GM12878 (cell line): Measurements from ENCODE around the gene ZC3H12D. TPM values are rescaled to one million over a fixed set of nuclear protein-coding genes. Genes with fewer than 3 reads are reported as not detected.

Experiments
- ATAC-seq: fragments of 200-7000 bp; cut with Tn5 transposase; 3 replicates; pipeline ENCODE4 v1.9.1; 2020; ENCODE audit warnings: mild to moderate bottlenecking, moderate library complexity
- BruUV-seq: library from RNA; stranded (reverse); fragments of 400-500 nt; replicated peaks from 2 replicates; lab custom pipeline; 2021; lab: Mats Ljungman, UMichigan
- CTCF ChIA-PET: fragments of 300-600 bp; sonication (Branson Sonifier 250); formaldehyde crosslinking; extraction: SDS; loops from one replicate; lab custom pipeline; 2021; ENCODE audit warnings: inconsistent platforms; lab: Yijun Ruan, JAX
- POLR2A ChIA-PET: fragments of 350-600 bp; formaldehyde crosslinking; extraction: SDS; loops from one replicate; lab custom pipeline; 2021; ENCODE audit warnings: inconsistent platforms; lab: Charles Lee
- RAD21 ChIA-PET: fragments of 300-600 bp; sonication (Branson Sonifier 250); formaldehyde crosslinking; loops from one replicate; lab custom pipeline; 2023; ENCODE audit warnings: antibody characterized with exemption; ENCODE audit not compliant: unreplicated experiment; lab: Charles Lee
- SMC1A ChIA-PET: fragments of 300-600 bp; sonication (Branson Sonifier 250); formaldehyde crosslinking; loops from one replicate; lab custom pipeline; 2023; ENCODE audit not compliant: unreplicated experiment, uncharacterized antibody; lab: Charles Lee
- DNase-seq: peaks from one replicate; pipeline ENCODE4 v3.0.0-alpha.2; 2011; ENCODE audit warnings: low read depth, low spot score
- FAIRE-seq: peaks from 3 replicates; lab custom pipeline; 2011; peaks lifted over from hg19 to GRCh38; lab: Jason Lieb, UNC
- H2AFZ ChIP-seq: 2 replicates; pipeline ENCODE4 v1.6.0; 2011; ENCODE audit warnings: low read depth, low read length, control low read depth; ENCODE audit not compliant: control insufficient read depth
- H3K27ac ChIP-seq: 2 replicates; pipeline ENCODE4 v1.5.1; 2011; ENCODE audit warnings: control low read depth; ENCODE audit not compliant: control insufficient read depth, insufficient read depth
- H3K27me3 ChIP-seq, 2 experiments: replicated peaks in 1 of 2; 2 replicates each; pipeline versions ENCODE4 v1.6.0 to v1.6.1; 2011; ENCODE audit warnings: low read length in 1 of 2; ENCODE audit not compliant: control insufficient read depth in 2 of 2, insufficient read depth in 2 of 2
- H3K36me3 ChIP-seq, 2 experiments: 2 replicates each; pipeline ENCODE4 v1.5.1; 2011; ENCODE audit warnings: low read length in 1 of 2; ENCODE audit not compliant: control insufficient read depth in 2 of 2, insufficient read depth in 2 of 2
- H3K4me1 ChIP-seq: 2 replicates; pipeline ENCODE4 v1.6.1; 2011; ENCODE audit warnings: mild to moderate bottlenecking, low read length, moderate library complexity, mixed read lengths; ENCODE audit not compliant: control insufficient read depth, insufficient read depth
- H3K4me2 ChIP-seq: 2 replicates; pipeline ENCODE4 v1.6.0; 2011; ENCODE audit warnings: control low read depth; ENCODE audit not compliant: control insufficient read depth, insufficient read depth
- H3K4me3 ChIP-seq: fragments of 200-600 bp; sonication (generic); 2 replicates; pipeline ENCODE4 v1.5.1; 2016
- H3K79me2 ChIP-seq: 2 replicates; pipeline ENCODE4 v1.6.0; 2011; ENCODE audit warnings: low read length; ENCODE audit not compliant: control insufficient read depth, insufficient read depth
- H3K9ac ChIP-seq: 2 replicates; pipeline ENCODE4 v1.8.0; 2011; ENCODE audit warnings: low read length, control low read depth, mixed read lengths; ENCODE audit not compliant: control insufficient read depth, insufficient read depth
- H3K9me3 ChIP-seq: replicated peaks from 3 replicates; pipeline ENCODE4 v1.5.1; 2011; ENCODE audit warnings: mild to moderate bottlenecking, low read length; ENCODE audit not compliant: control insufficient read depth, insufficient read depth
- H4K20me1 ChIP-seq: 2 replicates; pipeline ENCODE4 v1.6.0; 2011; ENCODE audit not compliant: control insufficient read depth, insufficient read depth
- CBFB ChIP-seq: IDR thresholded peaks from 2 replicates; pipeline ENCODE4 v1.6.1; 2016; ENCODE audit warnings: antibody characterized with exemption, low read depth
- CHD2 ChIP-seq: IDR thresholded peaks from 2 replicates; pipeline ENCODE4 v1.6.1; 2011; ENCODE audit warnings: low read depth, low read length, improper control_type of control experiment, borderline replicate concordance
- EED ChIP-seq: sonication (generic); IDR thresholded peaks from 2 replicates; pipeline ENCODE4 v1.6.1; 2016; ENCODE audit warnings: antibody characterized with exemption, low read depth
- GABPA ChIP-seq: IDR thresholded peaks from 2 replicates; pipeline ENCODE4 v1.6.1; 2014; ENCODE audit warnings: antibody characterized with exemption, low read depth, mild to moderate bottlenecking, inconsistent platforms
- HCFC1 ChIP-seq: fragments of 150-350 bp; IDR thresholded peaks from 2 replicates; pipeline ENCODE4 v1.6.1; 2014; ENCODE audit warnings: low read length
- MYB ChIP-seq: fragments of 150-350 bp; IDR thresholded peaks from 2 replicates; pipeline ENCODE4 v1.6.1; 2014; ENCODE audit warnings: mild to moderate bottlenecking, low read depth, low read length, borderline replicate concordance
- POU2F2 ChIP-seq: IDR thresholded peaks from 3 replicates; pipeline ENCODE4 v1.6.1; 2011; ENCODE audit warnings: low read depth, mild to moderate bottlenecking, low read length, borderline replicate concordance
- RBBP5 ChIP-seq: fragments of 200-600 bp; sonication (generic); conservative IDR thresholded peaks from 2 replicates; pipeline ENCODE4 v1.6.1; 2016
- RFX5 ChIP-seq: IDR thresholded peaks from 2 replicates; pipeline ENCODE4 v1.6.1; 2011; ENCODE audit warnings: low read depth, low read length, improper control_type of control experiment
- ZNF384 ChIP-seq: IDR thresholded peaks from 2 replicates; pipeline ENCODE4 v1.6.1; 2012; ENCODE audit warnings: low read depth, mild to moderate bottlenecking, low read length, improper control_type of control experiment, borderline replicate concordance
- whole genome bisulfite sequencing: methylation state at CpG from one replicate; pipeline ENCODE4 v1.1.6; 2016; ENCODE audit warnings: low lambda C conversion rate; ENCODE audit not compliant: insufficient replicate concordance, insufficient coverage; ENCODE audit errors: missing lambda C conversion rate; 5-methylcytosine and 5-hydroxymethylcytosine counted together
- in situ Hi-C: fragments of 300-500 bp; cut with MboI; formaldehyde crosslinking; loops from 9 replicates; pipeline ENCODE4 v1.14.3; 2018; ENCODE audit warnings: mixed read lengths
- intact Hi-C: fragments of 100-400 bp; cut with micrococcal nuclease; formaldehyde crosslinking; loops from one replicate; pipeline ENCODE4 v1.14.2; 2022; ENCODE audit not compliant: unreplicated experiment
- polyA plus RNA-seq, 11 experiments: library from polyadenylated mRNA; depleted of rRNA in 4 of 11; unstranded in 6 of 11; stranded (reverse) in 5 of 11; fragments of >200 nt; fragmentation: Nextera tagmentation in 4 of 11; fragmentation: Illumina TruSeq in 1 of 11; extraction: Ambion mirVana in 4 of 11; extraction: Trizol in 1 of 11; gene quantifications; 1 replicate in 1 of 11; 2 replicates in 10 of 11; pipeline versions ENCODE4 v1.2.1 to v1.2.3, GENCODE V29; 2011 to 2016; ENCODE audit warnings: inconsistent platforms in 2 of 11, missing spikeins in 2 of 11, low read depth in 1 of 11
- total RNA-seq, 4 experiments: library from RNA; depleted of rRNA in 3 of 4; stranded (reverse); fragments of >200 nt in 3 of 4; fragmentation: Illumina TruSeq in 1 of 4; extraction: Trizol in 1 of 4; gene quantifications; 2 replicates each; pipeline versions ENCODE4 v1.2.1 to v1.2.3, GENCODE V29; 2013 to 2021
- TF ChIP-seq, protein P1 (sequence below): fragments of 450-650 bp; IDR thresholded peaks from 2 replicates; pipeline ENCODE4 v1.6.1; 2017; ENCODE audit warnings: mild to moderate bottlenecking, low read depth, inconsistent platforms; ENCODE audit not compliant: poor library complexity, severe bottlenecking

ZC3H12D gene
- total and polyA plus RNA-seq, 10 of the 15 experiments (the other 5 are each of a cell fraction or from before 2014, with no cell fraction given): 1.4 to 29.7 (median 8.8) TPM

DNA sequence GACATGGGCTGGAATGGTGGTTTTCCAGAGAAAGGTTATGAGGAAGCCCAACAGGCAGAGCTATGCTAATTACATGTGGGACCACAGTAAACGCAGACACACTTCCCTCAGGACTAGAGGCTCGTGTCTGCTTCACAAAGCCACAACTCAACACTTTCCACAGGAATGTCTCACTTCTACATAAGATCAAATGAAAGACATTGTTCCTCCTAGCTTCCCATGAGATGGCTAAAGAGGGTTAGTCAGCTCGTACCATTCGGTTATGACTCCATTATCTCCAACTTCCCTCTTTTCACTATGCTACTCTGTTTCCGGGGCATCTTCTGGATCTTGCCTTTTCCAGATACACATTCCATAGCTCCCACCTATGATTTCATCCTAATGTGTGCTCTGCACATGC, 29.1 kb upstream of the ZC3H12D start (continued):
- TF ChIP-seq RFX5 (no peak), GABPA (no peak), ZNF384 (no peak), RBBP5 (no peak), POU2F2 (no peak)

DNA sequence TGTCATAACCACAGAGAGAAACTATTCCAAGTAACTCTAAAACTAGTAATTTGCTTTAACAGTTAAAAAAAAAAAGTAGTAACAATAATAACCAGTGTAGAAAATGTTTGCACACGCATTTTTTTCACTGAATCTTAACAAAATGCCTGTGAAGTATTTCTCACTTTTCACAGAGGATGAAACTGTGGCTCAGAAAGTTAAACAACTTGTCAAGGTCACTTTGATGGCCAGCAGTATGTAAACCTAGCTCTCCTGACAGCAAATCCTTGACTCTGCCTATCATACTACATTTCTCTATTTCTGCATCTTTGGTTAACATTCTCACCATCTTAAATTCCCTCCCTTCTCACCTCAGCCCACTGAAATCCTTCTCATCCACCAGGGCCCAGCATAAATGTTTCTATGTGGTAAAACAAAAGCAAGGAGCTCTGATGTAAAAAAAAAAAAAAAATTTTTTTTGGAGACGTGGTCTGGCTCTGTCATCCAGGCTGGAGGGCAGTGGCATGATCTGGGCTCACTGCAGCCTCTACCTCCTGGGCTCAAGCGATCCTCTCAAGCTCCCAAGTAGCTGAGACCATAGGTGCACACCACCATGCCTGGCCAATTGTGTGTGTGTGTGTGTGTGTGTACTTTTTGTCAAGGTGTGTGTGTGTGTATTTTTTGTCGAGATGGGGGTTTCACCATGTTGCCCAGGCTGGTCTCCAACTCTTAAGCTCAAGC, 26.1 kb upstream of the ZC3H12D start:
- no peak for ATAC-seq

More for the DNA sequence above, 26.1 kb upstream of the ZC3H12D start:
- WGBS: 83% methylated on average over 4 of the region's 4 CpGs
- ChIA-PET CTCF (interaction anchor here (0.7 to 1.1 kb wide), 5 partner anchors 8 to 430 kb away, joined by 3 read pairs; no protein-coding TSS in a partner anchor), RAD21 (interaction anchor here (1.0 to 2.8 kb wide), 4 partner anchors 26 to 79 kb away, joined by 3 to 16 read pairs (median 4); partner anchors contain the start of gene ZC3H12D), SMC1A (interaction anchor here (0.6 to 1.4 kb wide), 3 partner anchors 16 to 47 kb away, joined by 3 read pairs; no protein-coding TSS in a partner anchor), POLR2A (interaction anchor here (0.5 to 2.4 kb wide), 6 partner anchors 13 to 499 kb away, joined by 3 to 5 read pairs (median 4); partner anchors contain the start of gene ZC3H12D)
- FAIRE-seq (no peak), DNase-seq (no peak)
- no peak overlapping the region for H3K4me3 ChIP-seq
- no peak overlapping the region for H3K27ac ChIP-seq
- H4K20me1 ChIP-seq: no peaks in the 10 kb centered on the region
- no peaks in the 10 kb centered on the region for H3K9me3 ChIP-seq
- in situ Hi-C loops: no loop called here
- no peak overlapping the region for H3K9ac ChIP-seq
- H3K27me3 ChIP-seq: no peaks in the 10 kb centered on the region
- no peak overlapping the region for H2AFZ ChIP-seq
- H3K4me1 ChIP-seq: no peaks in the 10 kb centered on the region
- intact Hi-C loops: no loop called here
- no peak overlapping the region for H3K4me2 ChIP-seq
- TF ChIP-seq CHD2: no peak
- TF ChIP-seq CBFB: no peak
- TF ChIP-seq, protein P1, sequence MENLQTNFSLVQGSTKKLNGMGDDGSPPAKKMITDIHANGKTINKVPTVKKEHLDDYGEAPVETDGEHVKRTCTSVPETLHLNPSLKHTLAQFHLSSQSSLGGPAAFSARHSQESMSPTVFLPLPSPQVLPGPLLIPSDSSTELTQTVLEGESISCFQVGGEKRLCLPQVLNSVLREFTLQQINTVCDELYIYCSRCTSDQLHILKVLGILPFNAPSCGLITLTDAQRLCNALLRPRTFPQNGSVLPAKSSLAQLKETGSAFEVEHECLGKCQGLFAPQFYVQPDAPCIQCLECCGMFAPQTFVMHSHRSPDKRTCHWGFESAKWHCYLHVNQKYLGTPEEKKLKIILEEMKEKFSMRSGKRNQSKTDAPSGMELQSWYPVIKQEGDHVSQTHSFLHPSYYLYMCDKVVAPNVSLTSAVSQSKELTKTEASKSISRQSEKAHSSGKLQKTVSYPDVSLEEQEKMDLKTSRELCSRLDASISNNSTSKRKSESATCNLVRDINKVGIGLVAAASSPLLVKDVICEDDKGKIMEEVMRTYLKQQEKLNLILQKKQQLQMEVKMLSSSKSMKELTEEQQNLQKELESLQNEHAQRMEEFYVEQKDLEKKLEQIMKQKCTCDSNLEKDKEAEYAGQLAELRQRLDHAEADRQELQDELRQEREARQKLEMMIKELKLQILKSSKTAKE: no peak
- no peak for TF ChIP-seq MYB
- TF ChIP-seq HCFC1: no peak
- no peak for TF ChIP-seq EED
- peaks cover 0 to 9% of the 10 kb centered on the region in 2 experiments; a peak in 3 of 4 replicates for H3K36me3 ChIP-seq
- no TSS peak for BruUV-seq
- no peaks in the 10 kb centered on the region; the same call in 1 of the 2 replicates for H3K79me2 ChIP-seq
